Liver (tissue), 3 donors: Measurements from ENCODE around the gene AMZ1.

Experiments used
- EGR1 ChIP-seq, 2 donors: IDR thresholded peaks; 2 replicates each; pipeline ENCODE4 v1.6.1; 2016 to 2018; ENCODE audit warnings: antibody characterized with exemption in 2 of 2, low read depth in 2 of 2
- JUND ChIP-seq, 2 donors: IDR thresholded peaks; 2 replicates each; pipeline ENCODE4 v1.6.1; 2016; ENCODE audit warnings: antibody characterized with exemption in 2 of 2
- NR2F2 ChIP-seq: IDR thresholded peaks from 2 replicates; pipeline ENCODE4 v1.6.1; 2016; ENCODE audit warnings: antibody characterized with exemption
- RAD21 ChIP-seq, 2 donors: IDR thresholded peaks; 2 replicates each; pipeline ENCODE4 v1.6.1; 2016; ENCODE audit warnings: antibody characterized with exemption in 2 of 2, mild to moderate bottlenecking in 2 of 2
- RXRA ChIP-seq, 2 donors: IDR thresholded peaks; 2 replicates each; pipeline ENCODE4 v1.6.1; 2017 to 2018; ENCODE audit warnings: antibody characterized with exemption in 2 of 2, mild to moderate bottlenecking in 1 of 2
- SP1 ChIP-seq: IDR thresholded peaks from 2 replicates; pipeline ENCODE4 v1.6.1; 2018; ENCODE audit warnings: antibody characterized with exemption, mild to moderate bottlenecking
- TAF1 ChIP-seq: conservative IDR thresholded peaks from 2 replicates; pipeline ENCODE4 v1.6.1; 2016; ENCODE audit warnings: antibody characterized with exemption, mild to moderate bottlenecking
- TF ChIP-seq, protein P1 (sequence below): IDR thresholded peaks from 2 replicates; pipeline ENCODE4 v1.6.1; 2016; ENCODE audit warnings: antibody characterized with exemption
- TF ChIP-seq, protein P2 (sequence below): fragments of 150-350 bp; IDR thresholded peaks from 2 replicates; pipeline ENCODE4 v1.5.1; 2017; ENCODE audit warnings: improper control_type of control experiment, low read depth, low read length; ENCODE audit not compliant: missing input control
- TF ChIP-seq, protein P3 (sequence below): IDR thresholded peaks from 2 replicates; pipeline ENCODE4 v1.6.1; 2016; ENCODE audit warnings: antibody characterized with exemption
- TF ChIP-seq, protein P4 (sequence below): IDR thresholded peaks from 2 replicates; pipeline ENCODE4 v1.6.1; 2016; ENCODE audit warnings: antibody characterized with exemption, mild to moderate bottlenecking
- donor health status: healthy.
- donor health status: healthy.

DNA sequence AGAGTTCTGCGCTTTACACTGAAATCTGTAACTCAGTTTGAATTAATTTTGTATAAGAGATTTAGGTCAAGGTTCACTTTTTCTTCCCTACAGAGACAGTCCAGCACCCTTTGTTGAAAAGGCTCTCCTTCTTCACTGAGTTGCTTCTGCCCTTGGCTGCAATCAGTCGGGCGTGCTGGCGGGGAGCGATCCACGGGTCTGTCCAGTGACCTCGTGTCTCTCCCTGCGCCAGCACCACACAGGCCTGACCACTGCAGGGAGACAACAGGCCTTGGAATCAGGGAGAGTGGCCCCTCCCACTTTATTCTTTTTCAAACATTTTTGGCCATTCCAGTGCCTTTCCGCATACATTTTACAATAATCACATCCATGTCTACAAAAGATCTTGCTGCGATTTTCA is 66.9 kb downstream of the AMZ1 start:
- TF ChIP-seq, protein P1, sequence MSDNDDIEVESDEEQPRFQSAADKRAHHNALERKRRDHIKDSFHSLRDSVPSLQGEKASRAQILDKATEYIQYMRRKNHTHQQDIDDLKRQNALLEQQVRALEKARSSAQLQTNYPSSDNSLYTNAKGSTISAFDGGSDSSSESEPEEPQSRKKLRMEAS, result no peak
- TF ChIP-seq, protein P2, sequence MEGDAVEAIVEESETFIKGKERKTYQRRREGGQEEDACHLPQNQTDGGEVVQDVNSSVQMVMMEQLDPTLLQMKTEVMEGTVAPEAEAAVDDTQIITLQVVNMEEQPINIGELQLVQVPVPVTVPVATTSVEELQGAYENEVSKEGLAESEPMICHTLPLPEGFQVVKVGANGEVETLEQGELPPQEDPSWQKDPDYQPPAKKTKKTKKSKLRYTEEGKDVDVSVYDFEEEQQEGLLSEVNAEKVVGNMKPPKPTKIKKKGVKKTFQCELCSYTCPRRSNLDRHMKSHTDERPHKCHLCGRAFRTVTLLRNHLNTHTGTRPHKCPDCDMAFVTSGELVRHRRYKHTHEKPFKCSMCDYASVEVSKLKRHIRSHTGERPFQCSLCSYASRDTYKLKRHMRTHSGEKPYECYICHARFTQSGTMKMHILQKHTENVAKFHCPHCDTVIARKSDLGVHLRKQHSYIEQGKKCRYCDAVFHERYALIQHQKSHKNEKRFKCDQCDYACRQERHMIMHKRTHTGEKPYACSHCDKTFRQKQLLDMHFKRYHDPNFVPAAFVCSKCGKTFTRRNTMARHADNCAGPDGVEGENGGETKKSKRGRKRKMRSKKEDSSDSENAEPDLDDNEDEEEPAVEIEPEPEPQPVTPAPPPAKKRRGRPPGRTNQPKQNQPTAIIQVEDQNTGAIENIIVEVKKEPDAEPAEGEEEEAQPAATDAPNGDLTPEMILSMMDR, result no peak
- TF ChIP-seq EGR1 (IDR thresholded peaks at IDR 0.05; ENCODE audit: low read depth in 2 of 2), result no peak
- TF ChIP-seq, protein P3, sequence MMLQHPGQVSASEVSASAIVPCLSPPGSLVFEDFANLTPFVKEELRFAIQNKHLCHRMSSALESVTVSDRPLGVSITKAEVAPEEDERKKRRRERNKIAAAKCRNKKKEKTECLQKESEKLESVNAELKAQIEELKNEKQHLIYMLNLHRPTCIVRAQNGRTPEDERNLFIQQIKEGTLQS, result no peak
- TF ChIP-seq RXRA (IDR thresholded peaks at IDR 0.05), result no peak
- no peak for TF ChIP-seq TAF1
- TF ChIP-seq JUND (IDR thresholded peaks at IDR 0.05), result no peak
- TF ChIP-seq, protein P4, sequence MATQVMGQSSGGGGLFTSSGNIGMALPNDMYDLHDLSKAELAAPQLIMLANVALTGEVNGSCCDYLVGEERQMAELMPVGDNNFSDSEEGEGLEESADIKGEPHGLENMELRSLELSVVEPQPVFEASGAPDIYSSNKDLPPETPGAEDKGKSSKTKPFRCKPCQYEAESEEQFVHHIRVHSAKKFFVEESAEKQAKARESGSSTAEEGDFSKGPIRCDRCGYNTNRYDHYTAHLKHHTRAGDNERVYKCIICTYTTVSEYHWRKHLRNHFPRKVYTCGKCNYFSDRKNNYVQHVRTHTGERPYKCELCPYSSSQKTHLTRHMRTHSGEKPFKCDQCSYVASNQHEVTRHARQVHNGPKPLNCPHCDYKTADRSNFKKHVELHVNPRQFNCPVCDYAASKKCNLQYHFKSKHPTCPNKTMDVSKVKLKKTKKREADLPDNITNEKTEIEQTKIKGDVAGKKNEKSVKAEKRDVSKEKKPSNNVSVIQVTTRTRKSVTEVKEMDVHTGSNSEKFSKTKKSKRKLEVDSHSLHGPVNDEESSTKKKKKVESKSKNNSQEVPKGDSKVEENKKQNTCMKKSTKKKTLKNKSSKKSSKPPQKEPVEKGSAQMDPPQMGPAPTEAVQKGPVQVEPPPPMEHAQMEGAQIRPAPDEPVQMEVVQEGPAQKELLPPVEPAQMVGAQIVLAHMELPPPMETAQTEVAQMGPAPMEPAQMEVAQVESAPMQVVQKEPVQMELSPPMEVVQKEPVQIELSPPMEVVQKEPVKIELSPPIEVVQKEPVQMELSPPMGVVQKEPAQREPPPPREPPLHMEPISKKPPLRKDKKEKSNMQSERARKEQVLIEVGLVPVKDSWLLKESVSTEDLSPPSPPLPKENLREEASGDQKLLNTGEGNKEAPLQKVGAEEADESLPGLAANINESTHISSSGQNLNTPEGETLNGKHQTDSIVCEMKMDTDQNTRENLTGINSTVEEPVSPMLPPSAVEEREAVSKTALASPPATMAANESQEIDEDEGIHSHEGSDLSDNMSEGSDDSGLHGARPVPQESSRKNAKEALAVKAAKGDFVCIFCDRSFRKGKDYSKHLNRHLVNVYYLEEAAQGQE, result no peak
- TF ChIP-seq SP1, result no peak
- no peak for TF ChIP-seq RAD21 (IDR thresholded peaks at IDR 0.05)
- no peak for TF ChIP-seq NR2F2
